GM21825 (cell line): Measurements from ENCODE around the gene COG5.
"Not testable (repeated sequence)": the region's sequence is repeated elsewhere in the genome, so short reads cannot be mapped to it uniquely, and the experiment has no call there.

Experiments used
- ATAC-seq: cut with Tn5 transposase; IDR thresholded peaks from one replicate; pipeline ENCODE4 v1.9.1; 2021; ENCODE audit warnings: mild to moderate bottlenecking, moderate library complexity; ENCODE audit not compliant: unreplicated experiment

COG5 gene

GRCh38 chr7:107167483-107168232 is 396.1 kb downstream of the COG5 start:
- ATAC-seq, result no peak

GRCh38 chr7:107166736-107167426 is 396.8 kb downstream of the COG5 start:
- ATAC-seq, result no peak

- ATAC-seq, result no peak
Observed at GRCh38 chr7:107165341-107165740, 398.4 kb downstream of the COG5 start.

- ATAC-seq, result no peak
Observed at GRCh38 chr7:107164092-107164491, 399.6 kb downstream of the COG5 start.

GRCh38 chr7:107162475-107162874 is 401.2 kb downstream of the COG5 start:
- no peak for ATAC-seq

- no peak for ATAC-seq
Observed at GRCh38 chr7:107161415-107161814, 402.3 kb downstream of the COG5 start.

GRCh38 chr7:107160389-107160788 is 403.3 kb downstream of the COG5 start:
- no peak for ATAC-seq

- no peak for ATAC-seq
Observed at GRCh38 chr7:107158028-107158427, 405.7 kb downstream of the COG5 start.

GRCh38 chr7:107157091-107157490 is 406.6 kb downstream of the COG5 start:
- no peak for ATAC-seq

GRCh38 chr7:107155726-107156125 is 408.0 kb downstream of the COG5 start:
- not testable (repeated sequence) for ATAC-seq

- ATAC-seq, result no peak
Observed at GRCh38 chr7:107154826-107155225, 408.9 kb downstream of the COG5 start.

GRCh38 chr7:107152011-107152410 is 411.7 kb downstream of the COG5 start:
- no peak for ATAC-seq
